Endothelial cell of umbilical vein (primary cell): ENCODE measurements around the gene MDN1.

ENCODE experiments used
- CTCF ChIP-seq, 2 donors: IDR thresholded peaks; 1 replicate in 1 of 2; 2 replicates in 1 of 2; pipeline ENCODE4 v1.5.1; 2011; ENCODE audit warnings: low read length in 2 of 2, mild to moderate bottlenecking in 2 of 2, moderate library complexity in 2 of 2, control low read depth in 1 of 2, inconsistent platforms in 1 of 2, low read depth in 1 of 2; ENCODE audit not compliant: insufficient read depth in 1 of 2; ENCODE audit errors: extremely low read depth in 1 of 2
- EZH2 ChIP-seq: IDR thresholded peaks from 2 replicates; pipeline ENCODE4 v1.6.1; 2012; ENCODE audit warnings: borderline replicate concordance, low read depth, mild to moderate bottlenecking, moderate library complexity, low read length, inconsistent platforms; ENCODE audit not compliant: severe bottlenecking
- MAX ChIP-seq: IDR thresholded peaks from 2 replicates; pipeline ENCODE4 v1.6.1; 2011; ENCODE audit not compliant: insufficient read depth, insufficient read length
- POLR2A ChIP-seq: IDR thresholded peaks from 2 replicates; pipeline ENCODE4 v1.6.1; 2012; ENCODE audit warnings: low read depth, mild to moderate bottlenecking, control low read depth, low read length
- POLR2AphosphoS5 ChIP-seq: IDR thresholded peaks from 2 replicates; pipeline ENCODE4 v1.6.1; 2012; ENCODE audit warnings: low read depth, mild to moderate bottlenecking, control low read depth, low read length, moderate library complexity; ENCODE audit not compliant: insufficient read depth

GRCh38 chr6:89729818-89730217 lies 89.8 kb downstream of the MDN1 start:
- TF ChIP-seq CTCF (IDR thresholded peaks at IDR 0.05; ENCODE audit: extremely low read depth in 1 of 2, insufficient read depth in 1 of 2, low read depth in 1 of 2, low read length in 2 of 2): no peak
- no peak for TF ChIP-seq MAX
- TF ChIP-seq POLR2A: no peak
- TF ChIP-seq POLR2AphosphoS5: no peak
- no peak for TF ChIP-seq EZH2
